ENCODE results near the gene ULBP1.

ULBP1 gene

GRCh38 chr6:149983145-149983544 is 19.4 kb downstream of the ULBP1 start:
- H3K4me3 ChIP-seq (ENCODE audit: low read length), result no peak overlapping the region
- no peak for TF ChIP-seq CTCF (conservative IDR thresholded peaks at IDR 0.05; ENCODE audit: low read length)
- no peak for DNase-seq (ENCODE audit: low read depth)

DNA sequence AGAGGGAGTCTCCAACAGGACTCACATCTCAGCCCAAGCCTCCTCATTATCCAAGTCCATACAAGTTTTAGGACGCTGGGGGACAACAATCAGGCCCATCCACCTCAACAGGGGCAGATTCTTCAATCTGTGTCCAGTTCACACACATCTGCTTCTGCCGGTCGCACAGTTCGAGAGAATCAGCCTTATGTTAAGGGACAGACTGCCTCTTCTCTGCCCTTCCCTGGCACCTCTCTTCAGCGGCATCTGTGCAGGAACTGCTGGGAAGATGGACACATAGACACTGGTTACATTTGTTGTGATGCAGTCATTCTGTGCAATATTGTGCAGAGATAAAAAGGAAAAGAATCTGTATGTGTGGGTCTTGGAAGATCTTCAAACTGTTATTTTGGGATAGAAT is 21.0 kb downstream of the ULBP1 start:
- TF ChIP-seq CTCF (conservative IDR thresholded peaks at IDR 0.05; ENCODE audit: low read length), result no peak
- DNase-seq (ENCODE audit: low read depth), result no peak
- no peak overlapping the region for H3K4me3 ChIP-seq (ENCODE audit: low read length)

- no peak; the same call in 1 of the 2 replicates for TF ChIP-seq CTCF (conservative IDR thresholded peaks at IDR 0.05; ENCODE audit: low read length)
- DNase-seq (ENCODE audit: low read depth), result no peak
- H3K4me3 ChIP-seq (ENCODE audit: low read length), result no peak overlapping the region
Measured at GRCh38 chr6:149985481-149985937, 21.8 kb downstream of the ULBP1 start.

DNA sequence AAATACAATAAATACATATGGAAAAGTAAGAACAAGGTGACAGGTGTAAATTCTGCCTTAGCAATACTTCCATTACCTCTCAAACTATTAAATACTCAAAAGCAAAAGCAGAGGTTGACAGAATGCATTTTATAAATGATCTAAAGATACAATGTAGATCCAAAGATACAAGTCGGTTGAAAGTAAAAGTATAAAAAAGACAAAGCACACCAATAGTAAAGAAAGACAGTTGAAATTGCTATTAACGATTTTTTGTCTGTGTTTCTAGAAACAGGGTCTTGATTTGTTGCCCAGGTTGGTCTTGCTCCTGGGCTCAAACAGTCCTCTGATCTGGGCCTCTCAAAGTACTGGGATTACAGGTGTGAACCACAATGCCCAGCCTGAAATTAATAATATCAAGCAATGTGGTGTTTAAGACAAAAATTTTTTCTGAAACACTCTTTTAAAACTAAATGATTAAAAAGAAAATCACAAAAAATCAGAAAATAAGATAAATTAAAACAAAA is 23.9 kb downstream of the ULBP1 start:
- DNase-seq (ENCODE audit: low read depth), result no peak

DNA sequence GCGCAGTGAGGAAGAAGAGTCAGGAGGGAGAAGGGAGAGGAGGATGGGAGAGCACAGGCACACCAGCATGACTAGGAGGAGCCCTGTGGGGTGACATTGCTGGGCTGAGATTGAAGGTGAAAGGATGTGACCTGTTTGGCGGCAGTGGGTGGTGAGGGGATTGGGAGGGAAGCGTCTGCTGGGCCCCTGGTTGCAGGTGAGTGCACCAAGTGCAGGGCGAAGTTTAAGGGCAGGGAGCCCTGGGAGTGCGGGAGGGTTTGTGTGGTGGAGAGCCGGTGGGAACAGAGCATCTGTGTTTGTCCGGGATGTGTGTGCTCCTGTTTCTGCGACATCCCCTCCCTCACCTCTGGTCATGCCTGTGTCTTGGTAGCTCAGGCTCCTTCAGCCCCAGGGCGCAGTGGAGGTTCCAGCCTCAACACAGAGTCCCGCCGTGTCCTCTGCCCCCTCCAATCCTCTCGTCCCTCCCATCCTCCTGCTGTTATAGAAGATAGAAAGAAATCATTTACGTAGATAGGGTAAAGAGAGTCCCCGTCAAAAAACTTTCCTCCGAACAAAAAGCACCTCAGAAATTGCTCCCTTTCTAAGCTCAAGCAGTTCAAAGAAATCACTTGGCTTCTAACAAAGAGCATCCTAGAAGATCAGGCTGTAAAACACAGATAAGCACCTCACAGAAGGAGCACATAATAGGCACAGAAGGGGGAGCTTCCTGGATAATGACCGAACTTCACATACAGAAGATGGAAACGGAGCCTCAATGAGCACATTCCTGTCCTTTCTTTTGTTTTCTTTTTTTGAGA is 25.0 kb downstream of the ULBP1 start:
- H3K4me3 ChIP-seq (ENCODE audit: low read length), result no peak overlapping the region
- DNase-seq (ENCODE audit: low read depth), result no peak
- no peak for TF ChIP-seq CTCF (conservative IDR thresholded peaks at IDR 0.05; ENCODE audit: low read length)

More for the DNA sequence above, 23.9 kb downstream of the ULBP1 start:
- no peak for TF ChIP-seq CTCF (conservative IDR thresholded peaks at IDR 0.05; ENCODE audit: low read length)
- H3K4me3 ChIP-seq (ENCODE audit: low read length), result no peak overlapping the region

DNA sequence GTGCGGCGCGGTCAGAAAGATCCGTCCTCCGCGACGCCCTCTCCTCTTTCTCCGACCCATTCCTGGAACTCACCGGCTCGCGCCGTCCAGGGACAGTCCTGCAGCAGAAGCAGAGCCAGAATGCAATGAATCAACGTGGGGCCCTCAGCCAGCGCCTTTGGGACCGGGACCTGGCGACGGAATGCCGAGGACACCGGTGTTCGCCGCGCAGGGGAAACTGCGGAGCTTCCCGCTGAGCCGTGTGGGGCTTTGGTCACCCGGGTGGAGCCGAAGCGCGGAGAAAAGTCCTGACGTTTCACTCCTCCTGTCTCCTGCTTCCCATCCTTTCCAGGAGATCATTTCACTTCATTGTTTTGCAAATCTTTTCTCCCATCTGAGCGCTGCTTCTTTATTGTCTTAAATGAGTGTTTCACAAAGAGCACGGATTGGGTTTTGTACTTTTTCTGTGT is 26.5 kb downstream of the ULBP1 start:
- peak overlapping the region; percentile 36 for H3K4me3 ChIP-seq (ENCODE audit: low read length)
- no peak for DNase-seq (ENCODE audit: low read depth)
- TF ChIP-seq CTCF (conservative IDR thresholded peaks at IDR 0.05; ENCODE audit: low read length), result no peak
